ENCODE results near the gene GYS2.
"Not testable (repeated sequence)": the region's sequence is repeated elsewhere in the genome, so short reads cannot be mapped to it uniquely, and the experiment has no call there.

GYS2 gene

GRCh38 chr12:21604245-21605101, at the start of gene GYS2:
Gene GYS2 (minus strand): TSS chr12:21604847. CDS start chr12:21604592, 255 bp downstream.
- DNase-seq = no peak

GRCh38 chr12:21651821-21652220, 47.2 kb upstream of the GYS2 start:
- no peak for DNase-seq

GRCh38 chr12:21650997-21651396, 46.4 kb upstream of the GYS2 start:
- no peak for DNase-seq

- no peak for DNase-seq
Measured at GRCh38 chr12:21649034-21649433, 44.4 kb upstream of the GYS2 start.

- DNase-seq = no peak
Measured at GRCh38 chr12:21648378-21648777, 43.7 kb upstream of the GYS2 start.

- no peak for DNase-seq
Measured at GRCh38 chr12:21647179-21647578, 42.5 kb upstream of the GYS2 start.

- not testable (repeated sequence) for DNase-seq
Measured at GRCh38 chr12:21645041-21645500, 40.4 kb upstream of the GYS2 start.

GRCh38 chr12:21644516-21644915, 39.9 kb upstream of the GYS2 start:
- DNase-seq = no peak

GRCh38 chr12:21643758-21644157, 39.1 kb upstream of the GYS2 start:
- no peak for DNase-seq

- DNase-seq = no peak
Measured at GRCh38 chr12:21642707-21643389, 38.2 kb upstream of the GYS2 start.

- DNase-seq = no peak
Measured at GRCh38 chr12:21638054-21638891, 33.6 kb upstream of the GYS2 start.

GRCh38 chr12:21634245-21634644, 29.6 kb upstream of the GYS2 start:
- DNase-seq = no peak

- no peak for DNase-seq
Measured at GRCh38 chr12:21631367-21631766, 26.7 kb upstream of the GYS2 start.

GRCh38 chr12:21627924-21628323, 23.3 kb upstream of the GYS2 start:
- no peak for DNase-seq

GRCh38 chr12:21618566-21618965, 13.9 kb upstream of the GYS2 start:
- no peak for DNase-seq

GRCh38 chr12:21617030-21617429, 12.4 kb upstream of the GYS2 start:
- DNase-seq = no peak

- DNase-seq = no peak
Measured at GRCh38 chr12:21615431-21615830, 10.8 kb upstream of the GYS2 start.

- no peak for DNase-seq
Measured at GRCh38 chr12:21614506-21614905, 9.9 kb upstream of the GYS2 start.

- no peak for DNase-seq
Measured at GRCh38 chr12:21613931-21614330, 9.3 kb upstream of the GYS2 start.

- DNase-seq = no peak
Measured at GRCh38 chr12:21608196-21608595, 3.5 kb upstream of the GYS2 start.

GRCh38 chr12:21607701-21608100, 3.1 kb upstream of the GYS2 start:
- no peak for DNase-seq

GRCh38 chr12:21606175-21606574, 1.5 kb upstream of the GYS2 start:
- DNase-seq = no peak

- no peak for DNase-seq
Measured at GRCh38 chr12:21602774-21603173, 1.9 kb downstream of the GYS2 start.
